Sigmoid colon (tissue), 4 donors: ENCODE measurements around the gene EPSTI1.

ENCODE experiments used
- CTCF ChIP-seq, 4 experiments: fragments of 450-650 bp in 3 of 4; fragments of 200-600 bp in 1 of 4; IDR thresholded peaks; one replicate each; pipeline ENCODE4 v1.5.1; 2016 to 2019; ENCODE audit warnings: antibody characterized with exemption in 4 of 4, mild to moderate bottlenecking in 3 of 4, moderate library complexity in 2 of 4
- EP300 ChIP-seq, 4 donors: sonication (generic); formaldehyde crosslinking; IDR thresholded peaks; one replicate each; pipeline ENCODE4 v1.6.1; 2017; ENCODE audit warnings: antibody characterized with exemption in 4 of 4
- POLR2A ChIP-seq, 2 donors: fragments of 450-650 bp; IDR thresholded peaks; one replicate each; pipeline ENCODE4 v1.6.1; 2016; ENCODE audit warnings: antibody characterized with exemption in 2 of 2, mild to moderate bottlenecking in 2 of 2, moderate library complexity in 2 of 2
- POLR2AphosphoS5 ChIP-seq, 4 donors: sonication (generic); formaldehyde crosslinking; IDR thresholded peaks; one replicate each; pipeline ENCODE4 v1.6.1; 2017; ENCODE audit warnings: antibody characterized with exemption in 4 of 4

DNA sequence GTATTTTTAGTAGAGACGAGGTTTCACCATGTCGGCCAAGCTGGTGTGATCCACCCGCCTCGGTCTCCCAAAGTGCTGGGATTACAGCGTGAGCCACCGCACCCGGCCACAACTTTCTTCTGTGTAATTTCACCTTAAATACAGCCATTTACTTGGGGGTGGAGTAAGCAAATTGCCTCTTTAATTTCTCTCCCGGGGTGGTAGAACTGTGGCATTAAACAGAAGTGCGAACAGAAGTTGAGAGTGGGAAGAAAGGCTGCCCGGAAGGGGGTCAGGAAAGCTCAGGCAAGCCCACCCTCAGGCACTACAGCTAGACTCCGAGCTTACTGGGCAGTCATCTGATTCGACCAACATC, 30.9 kb upstream of the EPSTI1 start:
- TF ChIP-seq CTCF (IDR thresholded peaks at IDR 0.05) (no peak), POLR2A (IDR thresholded peaks at IDR 0.05) (no peak), POLR2AphosphoS5 (IDR thresholded peaks at IDR 0.05) (no peak), EP300 (IDR thresholded peaks at IDR 0.05) (no peak)
